Measurements from ENCODE around the gene CACYBP. TPM values are rescaled to one million over a fixed set of nuclear protein-coding genes. Genes with fewer than 3 reads are reported as not detected.

Gene CACYBP
- total RNA-seq, 2 experiments from 2014 or later, result 307 to 346 TPM

GRCh38 chr1:175050992-175051391, 51.2 kb downstream of the CACYBP start:
- H3K4me1 Mint-ChIP-seq (ENCODE audit: low read depth), result no peaks in the 10 kb centered on the region
- CTCF ChIA-PET, result interaction anchor here (1.2 to 1.5 kb wide), 2 partner anchors 22 to 95 kb away, joined by 4 read pairs; no protein-coding TSS in a partner anchor
- POLR2A ChIA-PET, result no interaction called here
- no peak for TF ChIP-seq CTCF (IDR thresholded peaks at IDR 0.05)
- no peaks in the 10 kb centered on the region for H3K9me3 Mint-ChIP-seq
- no peak overlapping the region for H3K27ac Mint-ChIP-seq
- H3K4me3 Mint-ChIP-seq, result no peak overlapping the region
- H3K27me3 Mint-ChIP-seq, result peaks cover 38% of the 10 kb centered on the region
- ATAC-seq (no peak), DNase-seq (no peak)
- H3K36me3 Mint-ChIP-seq (ENCODE audit: low read depth), result no peaks in the 10 kb centered on the region
- intact Hi-C loops (cut with micrococcal nuclease), result no loop called here

DNA sequence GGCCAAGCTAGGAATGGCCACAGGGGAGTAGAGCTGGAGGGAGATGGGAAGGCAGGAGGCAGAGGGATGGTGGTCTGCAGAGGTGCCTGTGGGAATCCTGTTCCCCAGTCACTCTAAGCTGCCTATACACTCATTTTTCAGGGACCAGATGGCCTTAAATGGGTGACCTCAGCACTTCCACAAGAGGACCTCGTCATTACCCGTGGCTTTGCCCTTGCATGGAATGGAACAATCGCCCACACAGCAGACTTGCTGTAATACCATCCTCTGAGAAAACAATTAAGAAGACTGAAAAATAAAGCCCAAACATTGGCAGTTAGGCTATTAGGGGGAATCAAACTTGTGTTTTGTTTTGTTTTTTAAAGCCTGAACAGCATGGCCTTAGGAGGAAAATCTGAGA, 55.0 kb downstream of the CACYBP start:
- H3K9me3 Mint-ChIP-seq, result no peaks in the 10 kb centered on the region
- peaks cover 23% of the 10 kb centered on the region for H3K27me3 Mint-ChIP-seq
- no peak overlapping the region for H3K4me3 Mint-ChIP-seq
- CTCF ChIA-PET, result no interaction called here
- POLR2A ChIA-PET, result no interaction called here
- TF ChIP-seq CTCF (IDR thresholded peaks at IDR 0.05), result no peak
- H3K27ac Mint-ChIP-seq, result no peak overlapping the region
- no peaks in the 10 kb centered on the region for H3K4me1 Mint-ChIP-seq (ENCODE audit: low read depth)
- no peak for ATAC-seq
- intact Hi-C loops (cut with micrococcal nuclease), result no loop called here
- no peaks in the 10 kb centered on the region for H3K36me3 Mint-ChIP-seq (ENCODE audit: low read depth)
- no peak for DNase-seq

Other genes starting within 250 kb of the CACYBP start
- gene MRPS14, start 23.5 kb downstream of the CACYBP start, total RNA-seq, result 10 to 100 TPM; 42.1 to 45.7 TPM
- gene TNN, start 67.9 kb downstream of the CACYBP start, total RNA-seq, result under 1 TPM; 0.05 to 0.07 TPM
- gene KIAA0040, start 192.8 kb downstream of the CACYBP start, total RNA-seq, result 10 to 100 TPM; 20.8 to 21.1 TPM